Breast epithelium (tissue), 3 donors: ENCODE results near the gene MCM7.

Experiments
- POLR2AphosphoS5 ChIP-seq, 3 donors: sonication (generic); formaldehyde crosslinking; IDR thresholded peaks; one replicate each; pipeline ENCODE4 v1.6.1; 2017; ENCODE audit warnings: antibody characterized with exemption in 3 of 3
- TF ChIP-seq, protein P1 (sequence below), 3 donors: fragments of 450-650 bp; IDR thresholded peaks; one replicate each; pipeline ENCODE4 v1.5.1; 2016 to 2017; ENCODE audit warnings: antibody characterized with exemption in 3 of 3, mild to moderate bottlenecking in 3 of 3, moderate library complexity in 3 of 3

- no peak for TF ChIP-seq POLR2AphosphoS5 (IDR thresholded peaks at IDR 0.05)
- TF ChIP-seq, protein P1, sequence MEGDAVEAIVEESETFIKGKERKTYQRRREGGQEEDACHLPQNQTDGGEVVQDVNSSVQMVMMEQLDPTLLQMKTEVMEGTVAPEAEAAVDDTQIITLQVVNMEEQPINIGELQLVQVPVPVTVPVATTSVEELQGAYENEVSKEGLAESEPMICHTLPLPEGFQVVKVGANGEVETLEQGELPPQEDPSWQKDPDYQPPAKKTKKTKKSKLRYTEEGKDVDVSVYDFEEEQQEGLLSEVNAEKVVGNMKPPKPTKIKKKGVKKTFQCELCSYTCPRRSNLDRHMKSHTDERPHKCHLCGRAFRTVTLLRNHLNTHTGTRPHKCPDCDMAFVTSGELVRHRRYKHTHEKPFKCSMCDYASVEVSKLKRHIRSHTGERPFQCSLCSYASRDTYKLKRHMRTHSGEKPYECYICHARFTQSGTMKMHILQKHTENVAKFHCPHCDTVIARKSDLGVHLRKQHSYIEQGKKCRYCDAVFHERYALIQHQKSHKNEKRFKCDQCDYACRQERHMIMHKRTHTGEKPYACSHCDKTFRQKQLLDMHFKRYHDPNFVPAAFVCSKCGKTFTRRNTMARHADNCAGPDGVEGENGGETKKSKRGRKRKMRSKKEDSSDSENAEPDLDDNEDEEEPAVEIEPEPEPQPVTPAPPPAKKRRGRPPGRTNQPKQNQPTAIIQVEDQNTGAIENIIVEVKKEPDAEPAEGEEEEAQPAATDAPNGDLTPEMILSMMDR (IDR thresholded peaks at IDR 0.05): no peak
These were observed 52.5 kb downstream of the MCM7 start for GRCh38 chr7:100048680-100049079.
